Measurements from ENCODE around the gene RXRA.

GRCh38 chr9:134433101-134433500 is 106.8 kb downstream of the RXRA start:
- TF ChIP-seq CTCF (IDR thresholded peaks at IDR 0.05): no peak
- no peak for TF ChIP-seq POLR2A (IDR thresholded peaks at IDR 0.05)
